Jurkat, Clone E6-1 (cell line): ENCODE data around the gene NT5DC1.
"Not testable (repeated sequence)": the region's sequence is repeated elsewhere in the genome, so short reads cannot be mapped to it uniquely, and the experiment has no call there.

Experiments
- DNase-seq: peaks from one replicate; pipeline ENCODE4 v3.0.0-alpha.2; 2011; ENCODE audit warnings: low read depth, low spot score
- H3K4me3 ChIP-seq: 2 replicates; pipeline ENCODE4 v1.5.1; 2011; ENCODE audit warnings: mild to moderate bottlenecking, low read length, control low read depth, moderate library complexity

NT5DC1 gene

DNA sequence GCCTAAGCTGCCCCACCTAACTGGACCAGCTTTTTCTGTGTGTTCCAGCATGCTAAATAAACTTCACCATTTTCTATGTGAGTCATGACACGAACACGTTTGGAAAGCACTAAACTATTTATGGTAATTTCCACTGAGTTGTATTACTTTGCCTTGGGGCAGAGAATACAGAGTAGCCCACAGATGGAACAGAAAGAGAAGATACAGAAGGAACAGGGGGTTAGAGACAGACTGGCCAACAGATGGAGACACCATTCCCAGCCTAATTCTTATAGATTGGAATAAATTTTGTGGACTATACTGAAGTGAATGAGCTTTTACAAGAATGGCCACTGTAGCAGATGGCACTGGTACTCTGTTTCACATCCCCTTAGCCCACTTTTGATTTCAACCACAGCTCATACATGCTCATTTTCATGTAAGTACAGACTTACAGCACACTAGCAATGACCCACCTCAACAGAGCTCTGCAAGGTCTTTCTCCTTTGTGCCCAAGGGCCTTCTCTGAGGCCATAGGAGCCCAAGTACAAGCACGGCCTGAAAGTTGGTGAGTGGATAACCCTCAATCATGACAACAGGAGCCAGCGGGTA, 13.1 kb upstream of the NT5DC1 start:
- H3K4me3 ChIP-seq = no peak overlapping the region
- no peak for DNase-seq

DNA sequence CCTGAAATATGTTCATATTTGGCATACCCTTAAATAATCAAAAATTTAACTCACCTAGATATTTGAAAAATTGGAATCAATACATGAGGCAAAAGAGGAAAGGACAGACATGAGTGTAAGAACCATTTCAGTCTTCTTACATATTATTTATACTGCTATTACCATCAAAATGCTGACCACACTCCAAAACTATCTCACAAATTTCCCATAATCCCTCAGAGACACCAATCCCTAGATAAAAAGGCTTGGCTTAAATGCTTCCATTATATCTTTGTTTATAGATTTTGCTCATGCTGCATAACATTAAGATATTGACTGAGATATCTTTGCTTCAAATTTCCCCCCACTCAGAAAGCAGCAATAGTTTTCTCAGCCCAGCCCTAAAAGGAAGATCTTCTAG, 11.7 kb upstream of the NT5DC1 start:
- DNase-seq = no peak
- H3K4me3 ChIP-seq = no peak overlapping the region

DNA sequence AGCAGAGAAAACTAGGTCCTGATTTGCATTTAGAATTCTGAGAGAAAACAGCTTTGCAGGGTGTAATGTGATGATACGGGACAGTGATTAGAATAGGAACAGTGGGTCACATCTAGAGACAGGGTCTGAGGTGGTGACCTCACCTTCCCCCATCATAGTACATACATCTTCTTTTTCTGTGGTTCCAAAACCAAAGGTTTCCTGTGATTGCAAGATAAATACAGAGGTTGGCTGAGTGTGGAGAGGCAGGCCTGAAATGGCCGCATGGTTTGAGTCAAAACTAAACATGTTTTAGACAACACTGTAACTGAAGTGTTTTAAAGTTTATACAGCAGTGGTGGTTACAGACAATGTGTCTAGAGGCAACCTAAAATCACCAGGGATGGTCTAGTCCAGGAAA, 10.4 kb upstream of the NT5DC1 start:
- DNase-seq = no peak
- H3K4me3 ChIP-seq = no peak overlapping the region

DNA sequence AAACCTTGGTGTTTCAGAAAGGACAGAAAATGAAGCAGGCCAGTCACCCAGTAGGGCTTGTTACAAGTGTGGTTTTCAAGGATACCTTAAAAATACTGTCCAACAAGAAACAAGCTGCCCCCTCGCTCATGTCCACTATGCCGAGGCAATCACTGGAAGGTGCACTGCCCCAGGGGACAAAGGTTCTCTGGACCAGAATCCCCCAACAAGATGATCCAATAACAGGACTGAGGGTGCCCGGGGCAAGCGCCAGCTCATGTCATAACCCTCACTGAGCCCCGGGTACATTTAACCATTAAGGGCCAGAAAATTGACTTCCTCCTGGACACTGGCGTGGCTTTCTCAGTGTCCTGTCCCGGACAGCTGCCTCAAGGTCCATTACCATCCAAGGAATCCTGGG, 6.6 kb upstream of the NT5DC1 start:
- DNase-seq = no peak
- H3K4me3 ChIP-seq = no peak overlapping the region

DNA sequence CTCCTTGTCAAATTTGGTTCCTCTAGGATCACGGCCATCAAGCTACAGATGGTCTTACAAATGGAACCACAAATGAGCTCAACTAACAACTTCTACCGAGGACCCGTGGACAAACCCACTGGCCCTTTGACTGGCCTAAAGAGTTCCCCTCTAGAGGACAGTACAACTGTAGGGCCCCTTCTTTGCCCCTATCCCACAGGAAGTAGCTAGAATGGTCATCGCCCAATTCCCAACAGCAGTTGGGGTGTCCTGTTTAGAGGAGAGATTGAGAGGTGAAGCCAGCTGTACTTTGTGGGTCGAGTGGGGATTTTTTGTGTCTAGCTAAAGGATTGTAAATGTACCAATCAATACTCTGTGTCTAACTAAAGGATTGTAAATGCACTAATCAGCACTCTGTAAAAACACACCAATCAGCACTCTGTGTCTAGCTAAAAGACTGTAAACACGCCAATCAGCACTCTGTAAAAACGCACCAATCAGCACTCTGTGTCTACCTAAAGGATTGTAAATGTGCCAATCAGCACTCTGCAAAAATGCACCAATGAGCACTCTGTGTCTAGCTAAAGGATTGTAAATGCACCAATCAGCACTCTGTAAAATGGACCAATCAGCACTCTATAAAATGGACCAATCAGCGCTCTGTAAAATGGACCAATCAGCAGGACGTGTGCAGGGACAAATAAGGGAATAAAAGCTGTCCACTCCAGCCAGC, 4.4 kb upstream of the NT5DC1 start:
- H3K4me3 ChIP-seq, DNase-seq: not testable (repeated sequence)

DNA sequence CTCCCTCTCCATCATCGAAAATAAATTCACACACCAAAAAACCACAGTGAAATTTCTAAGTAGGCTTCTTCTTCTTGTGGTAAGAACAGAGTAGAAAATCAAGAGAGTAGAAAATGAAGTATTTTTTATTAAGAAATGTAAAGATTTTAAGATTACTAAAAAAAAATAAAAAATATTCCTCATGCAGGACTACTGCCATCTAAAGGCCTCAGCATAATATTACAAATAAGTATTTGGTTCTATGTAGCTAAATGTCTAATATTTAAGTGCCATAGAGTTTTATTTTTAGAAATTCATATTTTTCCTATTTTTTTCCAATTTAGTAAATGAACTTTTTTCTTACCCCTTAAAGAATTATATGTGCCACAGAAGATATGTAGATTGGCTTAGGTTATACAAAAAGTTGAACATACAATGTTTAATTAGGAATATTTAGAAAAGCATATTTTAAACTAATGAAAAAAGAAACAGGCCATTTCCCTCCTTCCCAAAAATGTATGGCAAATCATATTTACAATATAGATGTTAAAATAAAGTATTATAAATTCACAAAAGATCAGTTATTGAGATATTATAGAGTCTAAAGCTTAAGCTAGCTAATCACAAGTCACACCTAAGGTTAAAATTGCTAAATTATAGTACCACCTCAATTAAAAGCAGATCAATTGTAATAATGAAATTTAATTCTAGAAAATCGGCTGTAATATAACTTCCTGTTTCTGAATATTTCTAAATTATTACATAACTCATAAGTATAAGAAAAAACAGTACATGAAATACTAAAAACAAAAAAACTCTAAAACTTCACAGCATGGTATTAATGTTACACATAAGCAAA, 3.5 kb upstream of the NT5DC1 start:
- DNase-seq = no peak
- H3K4me3 ChIP-seq = no peak overlapping the region

DNA sequence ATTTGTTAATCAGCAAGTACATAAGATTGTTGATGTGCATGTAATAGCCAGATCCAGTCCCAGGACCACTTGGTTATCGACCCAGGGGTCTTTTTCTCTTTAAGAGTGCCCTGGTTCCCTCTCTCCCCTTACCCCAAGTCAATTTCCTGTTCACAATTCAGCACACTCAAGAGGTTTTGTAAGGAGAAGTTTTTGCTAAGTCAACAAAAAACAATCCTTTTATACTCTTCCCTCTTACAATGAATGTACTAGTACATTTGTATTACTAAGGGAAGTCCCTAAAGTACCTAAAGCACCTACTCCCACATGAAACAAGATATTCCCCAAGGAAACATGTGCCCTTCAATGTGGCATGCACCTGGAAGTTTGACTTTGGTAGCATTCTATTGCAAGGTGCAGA, 1.6 kb upstream of the NT5DC1 start:
- no peak overlapping the region for H3K4me3 ChIP-seq
- DNase-seq = no peak

DNA sequence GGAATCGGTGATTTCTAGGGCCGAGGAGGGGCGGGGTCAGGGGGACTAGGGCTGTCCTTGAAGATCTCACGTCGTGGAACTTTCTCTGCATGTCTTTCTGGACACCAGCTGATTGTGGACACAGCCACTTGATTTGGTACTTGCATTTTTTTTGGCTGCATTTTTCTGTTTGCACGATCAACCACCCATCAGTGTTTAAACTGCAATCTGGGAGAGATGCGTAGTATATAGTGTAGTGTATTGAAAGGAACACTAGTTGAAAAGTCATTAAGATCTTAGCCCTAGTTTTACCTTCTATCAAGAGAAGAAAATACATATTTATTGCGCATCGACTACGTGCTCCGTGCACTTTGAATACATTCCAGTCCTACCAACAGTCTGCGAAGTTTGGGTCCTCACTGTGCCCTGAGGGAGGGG, 657 bp downstream of the NT5DC1 start:
- peak overlapping the region; percentile 71 for H3K4me3 ChIP-seq
- DNase-seq = no peak

DNA sequence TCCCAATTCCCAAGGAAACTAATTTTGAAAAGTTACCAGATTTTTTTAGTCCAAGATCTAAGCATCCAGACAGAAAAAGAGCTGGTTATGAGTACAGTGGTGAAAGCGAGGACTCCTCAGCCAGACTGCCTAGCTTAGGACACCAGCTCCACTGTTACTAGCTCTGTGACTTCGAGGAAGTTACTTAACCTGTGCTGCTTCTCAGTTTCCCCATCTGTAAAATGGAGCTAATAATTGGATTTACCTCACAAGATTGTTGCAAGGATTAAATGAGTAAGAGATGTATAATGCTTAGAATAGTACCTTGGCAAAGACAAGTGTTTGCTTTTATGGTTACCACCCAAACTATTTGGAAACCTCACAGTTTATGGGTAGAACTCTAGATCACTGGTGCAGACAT, 1.1 kb downstream of the NT5DC1 start:
- no peak for DNase-seq
- H3K4me3 ChIP-seq = peak overlapping the region; percentile 71

DNA sequence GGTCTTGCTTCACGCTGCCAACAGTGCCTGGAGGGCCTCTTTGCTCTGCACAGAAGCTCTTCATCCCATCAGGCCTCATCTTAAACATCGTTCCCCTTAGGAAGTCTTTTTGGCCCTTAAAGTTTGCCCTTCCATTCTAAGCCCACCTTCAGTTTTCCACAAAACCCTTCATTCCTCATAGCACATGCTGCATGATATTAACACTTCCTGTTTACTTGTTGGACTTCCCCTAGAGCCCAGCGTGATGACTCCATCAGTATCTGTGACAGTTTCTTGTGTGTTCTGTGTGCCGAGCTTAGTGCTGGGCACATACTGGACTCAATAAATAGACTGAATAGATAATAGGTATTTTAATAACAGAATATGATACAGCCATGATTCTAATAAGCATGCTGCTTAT, 2.2 kb downstream of the NT5DC1 start:
- DNase-seq = no peak
- H3K4me3 ChIP-seq = no peak overlapping the region

DNA sequence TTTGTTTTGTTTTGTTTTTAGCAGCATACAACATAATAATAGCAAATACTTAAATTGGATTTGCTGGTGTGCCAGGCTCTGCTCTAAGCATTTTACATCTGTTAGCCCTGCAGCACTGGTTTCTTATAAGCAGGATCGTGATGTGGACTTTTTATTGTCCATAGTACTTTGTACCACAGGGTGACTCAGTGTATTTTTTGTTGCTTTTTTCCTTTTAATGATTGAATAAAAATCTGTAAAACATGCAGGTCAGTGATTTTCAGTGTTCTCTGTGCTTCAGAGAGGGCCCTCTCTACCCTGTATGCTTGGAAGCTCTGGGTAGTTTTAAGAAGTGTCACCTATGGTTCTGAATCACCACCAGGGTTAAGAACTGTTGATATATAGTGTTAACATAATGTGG, 4.0 kb downstream of the NT5DC1 start:
- H3K4me3 ChIP-seq = no peak overlapping the region
- no peak for DNase-seq

DNA sequence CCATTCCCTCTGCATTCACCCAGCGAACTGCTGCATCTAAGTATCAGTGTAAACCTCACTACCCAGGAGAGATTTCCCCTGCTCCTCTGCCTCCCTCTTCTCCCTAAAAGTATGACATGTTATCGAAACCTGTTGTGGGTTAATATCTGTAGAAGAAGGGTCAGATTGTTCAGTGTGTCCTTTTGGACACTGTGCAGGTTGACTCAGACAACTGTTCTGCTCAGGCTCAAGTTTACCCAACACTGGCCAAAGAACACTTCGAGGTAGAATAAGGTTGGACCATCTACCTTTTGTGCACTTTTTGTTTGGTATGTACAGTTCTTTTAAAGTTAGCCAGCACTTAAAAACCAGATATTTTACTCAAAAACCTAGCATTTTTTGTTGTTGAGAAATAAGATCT, 4.6 kb downstream of the NT5DC1 start:
- H3K4me3 ChIP-seq = no peak overlapping the region
- no peak for DNase-seq

DNA sequence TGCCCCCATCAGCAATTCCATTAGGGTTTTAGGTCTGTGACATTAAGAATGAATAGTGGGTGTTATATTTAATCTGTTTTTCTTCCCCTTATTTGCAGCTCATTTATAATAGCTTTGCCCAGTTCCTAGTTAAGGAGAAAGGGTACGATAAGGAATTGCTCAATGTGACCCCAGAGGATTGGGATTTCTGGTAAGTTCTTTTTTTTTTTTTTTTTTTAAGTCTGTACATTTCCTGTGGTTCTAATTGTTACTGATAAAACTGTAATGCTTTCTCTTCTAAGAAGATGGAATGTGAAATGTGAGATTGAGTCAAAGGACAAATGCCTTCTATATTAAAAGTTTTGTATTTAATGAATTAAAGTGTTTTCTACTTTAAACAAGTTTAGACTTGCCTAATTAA, 5.5 kb downstream of the NT5DC1 start:
- no peak for DNase-seq
- no peak overlapping the region for H3K4me3 ChIP-seq

DNA sequence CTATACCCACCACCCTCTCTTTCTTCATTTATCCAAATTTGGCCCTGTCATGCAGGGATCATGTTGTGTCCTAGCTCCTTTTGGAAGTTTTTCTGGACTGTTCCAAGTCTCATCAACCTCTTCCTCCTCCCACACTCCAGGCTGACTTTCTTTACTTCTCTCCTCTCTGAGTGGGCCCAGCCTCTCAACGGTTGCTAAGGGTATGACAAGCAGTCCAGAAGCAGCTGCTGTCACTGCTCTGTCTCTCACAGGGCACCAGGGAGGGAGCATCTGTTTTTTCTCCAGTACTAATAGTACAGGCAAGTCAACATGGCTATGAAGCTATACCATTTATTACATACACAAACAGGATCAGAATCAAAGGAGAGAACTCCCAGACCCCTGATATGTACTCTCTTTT, 8.2 kb downstream of the NT5DC1 start:
- no peak overlapping the region for H3K4me3 ChIP-seq
- DNase-seq = no peak

DNA sequence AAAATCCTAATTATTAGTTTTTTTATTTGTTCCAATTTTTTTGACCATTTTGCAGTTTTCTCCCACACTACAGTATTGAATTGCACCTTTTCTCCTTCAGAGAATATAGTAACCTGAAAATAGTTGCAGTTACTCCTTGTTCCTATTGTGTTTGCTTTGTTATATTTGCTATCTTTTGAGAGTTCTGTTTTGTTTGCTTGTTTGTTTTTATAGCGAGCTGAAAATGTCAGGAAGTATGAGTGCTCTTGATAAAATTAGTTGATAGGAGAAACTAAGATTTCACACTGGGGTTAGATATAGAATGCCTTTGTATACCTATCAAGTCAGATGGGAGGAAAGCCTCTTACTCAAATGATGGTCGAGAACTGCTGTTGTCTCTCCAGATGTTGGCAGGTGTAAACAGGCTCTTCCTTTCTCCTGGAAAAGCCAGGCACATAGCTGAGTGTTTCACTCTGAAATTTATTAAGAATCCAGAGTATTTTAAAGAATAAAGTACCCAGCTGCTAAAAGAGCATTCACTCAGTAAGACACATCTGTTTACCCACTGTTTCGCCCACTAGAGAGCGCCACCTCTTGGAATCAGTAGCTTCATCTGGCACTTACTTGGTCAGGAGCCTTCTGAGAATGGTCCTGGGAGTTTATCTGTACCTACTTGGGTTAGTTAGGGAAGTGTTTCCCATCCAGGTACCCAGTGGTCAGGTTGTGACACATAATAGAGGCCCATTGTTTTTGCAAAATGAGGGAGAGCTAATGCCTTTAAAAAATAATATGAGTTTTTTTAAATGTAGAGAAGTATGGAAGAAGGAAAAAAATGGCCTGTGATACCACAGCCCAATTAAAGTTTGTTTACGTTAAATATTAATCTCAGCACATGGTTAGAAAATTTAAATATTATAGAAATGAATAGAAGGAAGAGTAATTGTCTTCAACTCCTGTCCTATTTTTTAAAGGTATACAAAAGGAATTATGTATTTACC, 11.2 kb downstream of the NT5DC1 start:
- peak; percentile 28 for DNase-seq
- H3K4me3 ChIP-seq = no peak overlapping the region

DNA sequence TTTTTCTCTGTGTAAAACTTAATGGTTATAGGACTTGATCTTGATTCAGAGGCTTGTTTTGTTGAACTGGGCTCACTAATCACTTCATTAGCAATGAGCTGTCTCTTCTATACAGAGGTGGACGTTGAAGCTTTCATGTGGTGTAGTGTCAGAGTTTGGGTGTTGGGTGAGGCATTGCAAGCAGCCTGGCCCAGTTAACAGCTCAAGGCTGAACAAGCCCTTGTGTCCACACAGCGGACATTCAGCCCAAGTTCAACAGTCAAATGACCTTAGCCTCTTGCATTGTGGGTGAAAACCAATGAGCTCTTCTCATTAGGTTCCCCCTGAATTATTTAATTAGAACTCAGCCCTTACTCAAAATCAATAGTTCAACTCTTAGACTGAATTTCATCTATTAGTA, 12.7 kb downstream of the NT5DC1 start:
- DNase-seq = no peak
- no peak overlapping the region for H3K4me3 ChIP-seq

DNA sequence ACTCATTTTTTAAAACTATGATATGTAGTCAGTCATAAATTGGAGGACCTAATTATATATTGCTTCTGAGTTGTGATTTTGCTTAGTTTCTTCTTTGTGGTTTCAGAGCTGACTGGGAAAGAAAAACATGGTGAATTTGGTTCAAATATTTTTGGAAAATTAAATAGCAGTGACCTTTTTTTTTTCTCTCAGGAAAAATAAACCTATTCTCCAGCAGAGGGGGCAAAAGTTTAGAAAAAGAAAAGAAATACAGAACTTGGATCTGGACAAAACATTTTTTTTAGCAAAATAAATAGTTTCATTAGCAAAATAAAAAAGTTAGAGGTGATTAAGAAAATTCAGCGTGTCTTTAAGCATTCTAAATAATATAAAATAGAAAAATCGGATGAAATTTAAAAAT, 15.1 kb downstream of the NT5DC1 start:
- no peak for DNase-seq
- H3K4me3 ChIP-seq = no peak overlapping the region

DNA sequence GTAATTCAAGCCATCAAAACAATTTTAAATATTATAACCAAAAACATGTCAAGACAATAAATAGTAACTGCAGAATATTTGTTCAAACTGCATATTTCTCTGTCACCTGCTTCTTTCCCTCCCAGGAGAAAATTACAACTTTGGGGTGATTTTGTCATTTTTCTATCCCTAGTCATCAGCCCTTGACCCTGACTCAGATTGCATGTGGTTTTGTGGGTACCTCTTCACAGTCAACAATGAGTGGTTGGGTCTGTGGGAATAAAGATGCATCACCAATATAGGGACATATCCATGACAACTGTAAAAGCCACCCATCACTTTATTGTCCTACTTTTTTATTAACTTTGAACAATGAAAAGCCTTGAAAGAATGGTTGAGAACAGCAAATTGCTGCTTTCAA, 18.0 kb downstream of the NT5DC1 start:
- DNase-seq = no peak
- no peak overlapping the region for H3K4me3 ChIP-seq

DNA sequence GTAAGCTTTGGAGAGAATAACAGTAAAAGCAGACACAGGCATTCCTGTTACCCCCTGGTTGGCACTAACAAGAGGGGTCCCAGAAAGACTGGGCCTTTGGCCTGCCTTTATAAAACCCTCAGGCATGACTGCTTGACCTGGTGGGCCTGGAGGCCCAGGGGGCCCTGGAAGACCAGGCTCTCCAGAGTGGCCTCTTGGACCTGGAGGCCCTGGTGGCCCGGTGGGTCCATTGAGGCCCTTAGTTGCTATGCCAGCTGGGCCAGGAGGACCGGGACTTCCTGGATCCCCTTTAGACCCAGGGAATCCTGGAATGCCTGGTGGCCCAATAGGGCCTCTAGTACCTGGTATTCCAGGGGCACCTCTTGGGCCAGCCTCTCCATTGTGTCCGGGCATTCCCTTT, 19.8 kb downstream of the NT5DC1 start:
- DNase-seq = no peak
- no peak overlapping the region for H3K4me3 ChIP-seq
